Retina (tissue), 1 donor: ENCODE measurements around the gene HYI.

Experiments used
- DNase-seq: peaks from one replicate; pipeline ENCODE4 v3.0.0-alpha.2; 2016

Gene HYI

GRCh38 chr1:43444151-43444828 lies 9.4 kb downstream of the HYI start:
- DNase-seq: no peak

GRCh38 chr1:43443197-43443946 lies 10.4 kb downstream of the HYI start:
- DNase-seq: no peak

GRCh38 chr1:43442756-43443155 lies 11.0 kb downstream of the HYI start:
- no peak for DNase-seq

GRCh38 chr1:43441894-43442637 lies 11.7 kb downstream of the HYI start:
- no peak for DNase-seq

- no peak for DNase-seq
Observed at GRCh38 chr1:43441166-43441893, 12.4 kb downstream of the HYI start.

GRCh38 chr1:43440358-43440757 lies 13.4 kb downstream of the HYI start:
- no peak for DNase-seq

- DNase-seq: no peak
Observed at GRCh38 chr1:43439781-43440180, 13.9 kb downstream of the HYI start.

- DNase-seq: no peak
Observed at GRCh38 chr1:43438953-43439581, 14.7 kb downstream of the HYI start.

- DNase-seq: no peak
Observed at GRCh38 chr1:43438576-43438952, 15.2 kb downstream of the HYI start.

- no peak for DNase-seq
Observed at GRCh38 chr1:43438006-43438405, 15.7 kb downstream of the HYI start.

- no peak for DNase-seq
Observed at GRCh38 chr1:43437031-43437973, 16.4 kb downstream of the HYI start.

GRCh38 chr1:43436371-43436770 lies 17.4 kb downstream of the HYI start:
- no peak for DNase-seq

- DNase-seq: no peak
Observed at GRCh38 chr1:43435146-43436145, 18.3 kb downstream of the HYI start.

GRCh38 chr1:43434256-43434655 lies 19.5 kb downstream of the HYI start:
- no peak for DNase-seq

GRCh38 chr1:43432907-43433306 lies 20.8 kb downstream of the HYI start:
- DNase-seq: no peak

GRCh38 chr1:43432171-43432860 lies 21.4 kb downstream of the HYI start:
- no peak for DNase-seq

- DNase-seq: no peak
Observed at GRCh38 chr1:43431676-43432075, 22.1 kb downstream of the HYI start.

- DNase-seq: no peak
Observed at GRCh38 chr1:43430831-43431230, 22.9 kb downstream of the HYI start.

GRCh38 chr1:43427941-43428340 lies 25.8 kb downstream of the HYI start:
- no peak for DNase-seq

GRCh38 chr1:43427524-43427923 lies 26.2 kb downstream of the HYI start:
- no peak for DNase-seq
